Kidney epithelial cell (primary cell): ENCODE data around the gene DNAJC11. TPM values are rescaled to one million over a fixed set of nuclear protein-coding genes. Genes with fewer than 3 reads are reported as not detected.
"Not testable (repeated sequence)": the region's sequence is repeated elsewhere in the genome, so short reads cannot be mapped to it uniquely, and the experiment has no call there.

Source experiments
- DNase-seq: peaks from one replicate; pipeline ENCODE4 v3.0.0-alpha.2; 2010; ENCODE audit warnings: low read depth
- H3K27me3 ChIP-seq: 2 replicates; pipeline ENCODE4 v1.6.0; 2011; ENCODE audit warnings: low read length; ENCODE audit not compliant: control insufficient read depth, insufficient read depth
- H3K36me3 ChIP-seq: 2 replicates; pipeline ENCODE4 v1.5.1; 2011; ENCODE audit warnings: low read length; ENCODE audit not compliant: control insufficient read depth, insufficient read depth
- H3K4me3 ChIP-seq: 2 replicates; pipeline ENCODE4 v1.5.1; 2011; ENCODE audit warnings: low read depth, mild to moderate bottlenecking, control low read depth, low read length
- CTCF ChIP-seq: IDR thresholded peaks from 2 replicates; pipeline ENCODE4 v1.5.1; 2011; ENCODE audit warnings: mild to moderate bottlenecking, moderate library complexity, low read length, control low read depth, inconsistent platforms; ENCODE audit not compliant: insufficient read depth, poor library complexity, severe bottlenecking
- total RNA-seq: library from RNA; depleted of rRNA; stranded (reverse); fragments of >200 nt; gene quantifications from 2 replicates; pipeline ENCODE4 v1.2.3, GENCODE V29; 2015

Gene DNAJC11
- total RNA-seq, 1 donor from 2014 or later, result 35.6 TPM

GRCh38 chr1:6603238-6603914 lies 98.2 kb downstream of the DNAJC11 start:
- Histone ChIP-seq H3K27me3 (no peaks in the 10 kb centered on the region), H3K36me3 (peaks cover 1% of the 10 kb centered on the region), H3K4me3 (peak overlapping the region; percentile 49)
- TF ChIP-seq CTCF, result no peak
- no peak for DNase-seq

- peaks cover 1% of the 10 kb centered on the region for H3K36me3 ChIP-seq
- DNase-seq, result no peak
- no peak for TF ChIP-seq CTCF
- peak within 1 kb of the TSS; percentile 69 for H3K4me3 ChIP-seq
- H3K27me3 ChIP-seq, result no peaks in the 10 kb centered on the region
Observed at GRCh38 chr1:6602669-6603237, 98.9 kb downstream of the DNAJC11 start, which contains the start of gene KLHL21. KLHL21 (minus strand) TSS chr1:6602869; CDS start chr1:6602817, 52 bp downstream.

GRCh38 chr1:6601923-6602668 lies 99.5 kb downstream of the DNAJC11 start:
- Histone ChIP-seq H3K4me3 (peak overlapping the region; percentile 69), H3K36me3 (peaks cover 1% of the 10 kb centered on the region), H3K27me3 (no peaks in the 10 kb centered on the region)
- TF ChIP-seq CTCF, result no peak
- no peak for DNase-seq

GRCh38 chr1:6601049-6601922 lies 100.3 kb downstream of the DNAJC11 start:
- no peak for TF ChIP-seq CTCF
- peak overlapping the region; percentile 69 for H3K4me3 ChIP-seq
- DNase-seq, result peak; percentile 90
- H3K27me3 ChIP-seq, result no peaks in the 10 kb centered on the region
- peaks cover 1% of the 10 kb centered on the region for H3K36me3 ChIP-seq

GRCh38 chr1:6600410-6601048 lies 101.1 kb downstream of the DNAJC11 start:
- TF ChIP-seq CTCF, result no peak
- Histone ChIP-seq H3K4me3 (peak overlapping the region; percentile 69), H3K27me3 (no peaks in the 10 kb centered on the region), H3K36me3 (peaks cover 1% of the 10 kb centered on the region)
- DNase-seq, result no peak

- not testable (repeated sequence) for H3K36me3 ChIP-seq, DNase-seq, H3K27me3 ChIP-seq
- H3K4me3 ChIP-seq, result peak overlapping the region; percentile 69
Observed at GRCh38 chr1:6599991-6600390, 101.6 kb downstream of the DNAJC11 start.
